Activated naive CD8-positive, alpha-beta T cell treated with anti-CD3 and anti-CD28 coated beads for 36 hours (primary cell): ENCODE results near the gene DGKZ. TPM values are rescaled to one million over a fixed set of nuclear protein-coding genes. Genes with fewer than 3 reads are reported as not detected.

ENCODE experiments used
- DNase-seq: peaks from one replicate; pipeline ENCODE4 v3.0.0; 2021
- H3K27ac Mint-ChIP-seq: one replicate; pipeline ENCODE4 v1.8.0; 2022; ENCODE audit warnings: mild to moderate bottlenecking, moderate library complexity, mixed read lengths
- H3K27me3 Mint-ChIP-seq: one replicate; pipeline ENCODE4 v1.8.0; 2022; ENCODE audit warnings: mild to moderate bottlenecking, mixed read lengths
- H3K36me3 Mint-ChIP-seq: one replicate; pipeline ENCODE4 v1.8.0; 2021; ENCODE audit warnings: mild to moderate bottlenecking, mixed read lengths
- H3K4me1 Mint-ChIP-seq: one replicate; pipeline ENCODE4 v1.8.0; 2021; ENCODE audit warnings: mixed read lengths
- H3K4me3 Mint-ChIP-seq: one replicate; pipeline ENCODE4 v1.8.0; 2022; ENCODE audit warnings: mild to moderate bottlenecking, moderate library complexity, mixed read lengths
- H3K9me3 Mint-ChIP-seq: one replicate; pipeline ENCODE4 v1.8.0; 2022; ENCODE audit warnings: mixed read lengths
- total RNA-seq, 2 experiments: library from RNA; stranded (reverse); gene quantifications; one replicate each; pipeline ENCODE4 v1.2.3, GENCODE V29; 2021

Gene DGKZ
- total RNA-seq, 2 experiments from 2014 or later: 100.0 to 101 TPM

DNA sequence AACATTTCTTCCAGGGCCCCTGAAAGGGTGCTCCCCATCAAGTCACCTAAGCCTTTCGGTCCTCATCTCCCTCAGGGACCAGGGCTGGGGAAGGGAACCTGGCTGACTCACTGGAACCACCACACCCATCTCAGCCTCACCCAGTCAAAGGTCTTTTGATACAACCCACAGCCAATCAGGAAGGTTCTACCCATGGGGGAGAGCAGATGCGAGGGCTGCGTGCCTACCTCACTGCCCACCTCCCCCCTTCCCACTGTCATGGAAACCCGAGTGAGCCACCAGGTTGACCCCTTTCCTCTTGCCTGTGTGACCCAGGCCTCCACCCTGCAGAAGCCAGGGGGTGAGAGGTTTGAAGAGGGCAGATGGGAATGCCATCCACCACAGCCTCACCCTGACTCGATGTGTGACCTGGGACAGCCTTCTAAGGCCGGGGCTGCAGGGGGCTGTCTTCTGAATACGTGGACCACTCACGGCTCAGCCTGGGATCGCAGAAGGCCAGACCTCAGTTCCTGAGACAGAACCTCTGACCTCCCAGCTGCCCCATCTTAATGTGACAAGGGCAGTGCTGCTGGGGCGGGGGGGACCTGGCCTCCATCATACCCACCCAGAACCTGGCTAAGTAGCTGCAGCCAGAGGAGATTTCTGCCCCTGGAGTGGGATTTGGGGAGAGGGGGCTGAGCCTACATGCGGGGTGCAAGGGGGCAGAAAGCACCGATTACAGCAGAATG lies 36.9 kb downstream of the DGKZ start:
- H3K4me1 Mint-ChIP-seq: peaks cover 15% of the 10 kb centered on the region
- H3K4me3 Mint-ChIP-seq: no peak overlapping the region
- H3K27ac Mint-ChIP-seq: no peak overlapping the region
- no peak for DNase-seq
- peaks cover 53% of the 10 kb centered on the region for H3K27me3 Mint-ChIP-seq
- no peaks in the 10 kb centered on the region for H3K9me3 Mint-ChIP-seq
- H3K36me3 Mint-ChIP-seq: no peaks in the 10 kb centered on the region

DNA sequence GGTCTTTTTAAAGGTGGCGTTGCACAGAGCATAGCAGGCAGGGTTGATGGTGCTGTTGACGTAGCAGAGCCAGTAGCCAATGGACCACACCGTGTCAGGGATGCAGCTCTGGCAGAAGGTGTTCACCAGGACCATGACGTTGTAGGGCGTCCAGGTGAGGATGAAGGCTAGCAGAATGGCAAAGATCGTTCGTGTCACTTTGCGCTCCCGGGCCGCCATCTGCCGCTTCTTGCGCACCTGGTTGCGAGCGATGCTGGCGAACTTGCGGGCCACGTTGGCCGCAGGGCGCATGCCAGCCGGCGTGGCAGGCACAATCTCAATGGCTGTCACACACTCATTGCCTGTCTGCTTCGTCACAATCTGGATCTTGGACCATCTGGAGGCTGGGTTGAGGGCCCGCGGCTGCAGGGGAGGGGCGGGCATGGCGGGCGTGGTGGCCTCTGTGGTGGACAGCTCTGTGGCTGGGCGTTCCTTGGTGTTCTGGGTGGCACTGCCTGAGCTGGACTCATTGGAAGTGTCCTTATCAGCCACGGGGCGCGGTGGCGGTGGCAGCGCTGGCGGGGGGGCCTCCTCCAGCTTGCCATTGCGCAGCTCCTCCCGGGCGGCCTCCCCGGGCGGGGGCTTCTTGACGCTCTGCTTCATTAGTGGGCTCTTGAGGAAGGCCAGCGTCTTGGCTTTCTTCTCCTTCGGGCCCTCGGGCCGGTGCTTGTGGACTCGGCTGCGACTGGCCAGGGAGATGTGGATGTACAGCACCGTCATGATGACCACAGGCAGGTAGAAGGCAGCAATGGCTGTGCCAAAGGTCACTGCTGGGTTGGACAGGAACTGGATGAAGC lies 38.1 kb downstream of the DGKZ start:
- Mint-ChIP-seq H3K27ac (no peak overlapping the region), H3K27me3 (peaks cover 65% of the 10 kb centered on the region), H3K4me1 (peaks cover 15% of the 10 kb centered on the region), H3K9me3 (no peaks in the 10 kb centered on the region), H3K36me3 (no peaks in the 10 kb centered on the region), H3K4me3 (no peak overlapping the region)
- DNase-seq: no peak

DNA sequence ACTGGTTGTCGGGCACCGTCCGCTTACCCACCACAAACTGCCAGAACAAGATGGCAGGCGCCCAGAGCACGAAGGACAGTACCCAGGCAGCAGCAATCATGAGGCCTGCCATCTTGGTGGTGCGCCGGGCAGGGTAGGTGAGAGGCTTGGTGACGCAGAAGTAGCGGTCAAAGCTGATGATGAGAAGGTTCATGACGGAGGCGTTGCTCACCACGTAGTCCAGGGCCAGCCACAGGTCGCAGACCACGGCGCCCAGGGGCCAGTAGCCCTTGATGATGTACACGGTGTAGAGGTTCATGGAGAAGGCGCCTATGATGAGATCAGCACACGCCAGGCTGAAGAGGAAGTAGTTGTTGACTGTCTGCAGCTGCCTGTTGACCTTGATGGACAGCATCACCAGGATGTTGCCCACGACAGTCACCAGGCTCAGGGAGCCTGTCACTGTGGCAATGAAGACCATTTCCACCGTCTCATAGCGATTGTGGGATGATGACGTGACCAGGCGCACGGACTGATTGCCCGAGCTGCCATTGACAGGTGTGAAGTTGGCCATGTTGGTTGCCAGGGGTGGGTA lies 38.8 kb downstream of the DGKZ start:
- H3K4me1 Mint-ChIP-seq: peaks cover 18% of the 10 kb centered on the region
- no peaks in the 10 kb centered on the region for H3K9me3 Mint-ChIP-seq
- DNase-seq: no peak
- H3K4me3 Mint-ChIP-seq: no peak overlapping the region
- no peak overlapping the region for H3K27ac Mint-ChIP-seq
- peaks cover 72% of the 10 kb centered on the region for H3K27me3 Mint-ChIP-seq
- H3K36me3 Mint-ChIP-seq: no peaks in the 10 kb centered on the region

DNA sequence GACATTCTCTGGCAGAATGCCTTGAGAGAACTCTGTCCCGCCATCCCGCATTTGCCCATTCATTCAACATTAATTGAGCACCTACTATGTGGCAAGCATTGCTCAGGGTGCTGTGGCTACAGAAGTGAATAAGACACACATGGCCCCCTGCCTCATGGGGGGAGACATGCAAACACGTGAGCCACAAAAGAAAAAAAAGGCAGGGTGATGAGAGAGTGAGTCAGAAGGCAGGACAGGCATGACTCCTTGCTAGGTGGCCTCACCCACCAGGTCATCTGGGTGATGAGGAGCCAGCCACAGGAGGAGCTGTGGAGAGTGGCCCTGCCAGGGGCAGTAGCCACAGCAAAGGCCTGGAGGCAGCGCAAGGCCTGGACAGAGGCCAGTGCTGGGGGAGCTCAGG lies 39.4 kb downstream of the DGKZ start:
- no peak for DNase-seq
- Mint-ChIP-seq H3K4me1 (peaks cover 18% of the 10 kb centered on the region), H3K27ac (no peak overlapping the region), H3K27me3 (peaks cover 72% of the 10 kb centered on the region), H3K9me3 (no peaks in the 10 kb centered on the region), H3K4me3 (no peak overlapping the region), H3K36me3 (no peaks in the 10 kb centered on the region)

DNA sequence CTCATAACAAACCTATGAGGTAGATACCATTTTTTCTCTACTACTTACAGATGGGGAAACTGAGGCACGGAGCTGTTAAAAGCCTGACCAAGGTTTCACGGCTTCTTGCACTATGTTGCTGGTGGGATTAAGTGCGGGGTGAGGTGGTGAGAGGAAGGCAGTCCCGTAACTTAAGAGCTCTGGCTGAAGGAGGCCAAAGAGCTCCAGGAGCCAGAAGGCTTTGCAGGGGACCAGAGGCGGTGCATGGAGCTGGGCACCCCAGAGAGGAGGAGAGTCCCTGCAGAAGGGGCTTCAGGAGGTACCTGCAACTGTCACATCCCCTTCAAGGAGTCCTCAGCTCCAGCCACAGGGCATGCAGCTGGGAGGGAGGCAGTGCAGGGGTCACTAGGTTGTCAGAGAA lies 40.2 kb downstream of the DGKZ start:
- Mint-ChIP-seq H3K4me3 (no peak overlapping the region), H3K27ac (no peak overlapping the region), H3K9me3 (no peaks in the 10 kb centered on the region), H3K36me3 (no peaks in the 10 kb centered on the region), H3K4me1 (peaks cover 13% of the 10 kb centered on the region), H3K27me3 (peaks cover 65% of the 10 kb centered on the region)
- no peak for DNase-seq

DNA sequence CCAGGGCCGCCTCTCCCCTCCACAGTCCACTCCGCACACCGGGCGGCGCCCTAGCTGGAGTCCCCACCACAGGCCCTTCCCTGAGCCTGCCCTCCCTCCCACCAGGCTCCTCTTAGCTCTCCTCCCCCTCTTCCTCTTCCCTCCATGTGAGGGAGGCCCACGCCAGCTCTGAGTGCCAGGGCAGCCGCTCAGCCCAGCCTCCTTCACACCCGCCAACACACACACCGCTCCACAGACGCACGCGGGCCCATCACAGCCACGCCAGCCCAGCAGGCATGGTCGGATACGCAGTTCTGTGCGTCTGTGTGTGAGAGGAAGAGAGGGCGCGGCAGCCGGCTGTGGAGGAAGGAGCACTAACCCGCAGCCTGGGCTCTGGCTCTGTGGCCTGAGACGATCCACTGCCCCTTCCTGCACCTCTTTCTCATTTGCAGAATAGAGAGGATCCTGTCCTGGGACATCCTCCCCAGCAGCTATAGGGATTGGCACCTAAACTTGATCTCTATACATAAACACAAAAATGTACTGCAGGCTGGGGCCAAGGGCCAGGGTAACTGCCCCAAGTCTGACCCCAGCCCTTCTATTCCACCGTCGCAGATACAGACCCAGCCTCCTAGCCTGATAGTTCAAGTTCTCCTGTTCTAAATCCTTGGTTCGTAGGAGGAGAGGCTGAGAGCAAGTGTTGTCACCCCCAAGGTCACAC lies 40.8 kb downstream of the DGKZ start:
- H3K4me3 Mint-ChIP-seq: no peak overlapping the region
- peaks cover 69% of the 10 kb centered on the region for H3K27me3 Mint-ChIP-seq
- H3K27ac Mint-ChIP-seq: no peak overlapping the region

DNA sequence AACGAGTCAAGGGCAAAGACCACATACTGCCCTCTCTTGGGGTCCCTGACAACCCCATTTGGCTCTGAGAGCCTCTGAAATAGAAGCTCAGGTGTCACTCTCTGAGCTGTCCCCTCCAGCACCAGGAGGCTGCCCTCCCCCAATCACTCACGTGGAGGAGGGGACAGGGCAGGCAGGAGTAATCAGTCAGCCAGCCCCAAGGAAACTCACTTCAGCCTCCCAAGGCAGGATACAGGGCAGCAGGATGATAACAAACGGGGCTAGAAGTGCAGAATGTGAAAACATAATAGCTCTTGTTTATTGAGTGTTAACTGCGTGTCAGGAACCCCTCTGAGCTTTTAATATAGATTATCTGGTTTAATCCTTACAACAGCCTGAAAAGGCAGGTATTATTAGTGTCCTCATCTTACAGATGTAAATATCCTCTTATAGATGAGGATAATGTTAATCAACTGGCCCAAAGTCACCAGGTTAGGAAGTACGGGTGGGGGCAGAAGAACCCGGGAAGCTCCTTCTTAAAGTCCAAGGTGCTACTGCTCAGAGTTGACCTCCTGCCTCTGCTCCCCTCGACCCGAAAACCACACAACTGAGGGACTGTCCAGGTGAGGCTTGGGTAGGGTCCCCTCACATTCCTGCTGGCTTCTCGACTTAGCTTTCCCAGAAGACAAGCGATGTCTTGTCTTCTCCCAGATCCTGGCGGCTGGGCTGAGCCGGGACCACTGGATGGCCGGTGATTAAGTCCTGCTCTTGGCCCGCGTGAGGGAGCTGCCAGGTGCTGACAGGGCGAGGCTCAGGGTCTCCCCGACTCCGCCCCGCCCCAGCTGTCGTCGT lies 41.6 kb downstream of the DGKZ start:
- Mint-ChIP-seq H3K27ac (no peak overlapping the region), H3K4me3 (no peak overlapping the region), H3K4me1 (peaks cover 20% of the 10 kb centered on the region), H3K27me3 (peaks cover 70% of the 10 kb centered on the region), H3K36me3 (no peaks in the 10 kb centered on the region), H3K9me3 (no peaks in the 10 kb centered on the region)
- DNase-seq: no peak

More for the DNA sequence above, 40.8 kb downstream of the DGKZ start:
- Mint-ChIP-seq H3K4me1 (peaks cover 18% of the 10 kb centered on the region), H3K9me3 (no peaks in the 10 kb centered on the region), H3K36me3 (no peaks in the 10 kb centered on the region)
- DNase-seq: no peak

DNA sequence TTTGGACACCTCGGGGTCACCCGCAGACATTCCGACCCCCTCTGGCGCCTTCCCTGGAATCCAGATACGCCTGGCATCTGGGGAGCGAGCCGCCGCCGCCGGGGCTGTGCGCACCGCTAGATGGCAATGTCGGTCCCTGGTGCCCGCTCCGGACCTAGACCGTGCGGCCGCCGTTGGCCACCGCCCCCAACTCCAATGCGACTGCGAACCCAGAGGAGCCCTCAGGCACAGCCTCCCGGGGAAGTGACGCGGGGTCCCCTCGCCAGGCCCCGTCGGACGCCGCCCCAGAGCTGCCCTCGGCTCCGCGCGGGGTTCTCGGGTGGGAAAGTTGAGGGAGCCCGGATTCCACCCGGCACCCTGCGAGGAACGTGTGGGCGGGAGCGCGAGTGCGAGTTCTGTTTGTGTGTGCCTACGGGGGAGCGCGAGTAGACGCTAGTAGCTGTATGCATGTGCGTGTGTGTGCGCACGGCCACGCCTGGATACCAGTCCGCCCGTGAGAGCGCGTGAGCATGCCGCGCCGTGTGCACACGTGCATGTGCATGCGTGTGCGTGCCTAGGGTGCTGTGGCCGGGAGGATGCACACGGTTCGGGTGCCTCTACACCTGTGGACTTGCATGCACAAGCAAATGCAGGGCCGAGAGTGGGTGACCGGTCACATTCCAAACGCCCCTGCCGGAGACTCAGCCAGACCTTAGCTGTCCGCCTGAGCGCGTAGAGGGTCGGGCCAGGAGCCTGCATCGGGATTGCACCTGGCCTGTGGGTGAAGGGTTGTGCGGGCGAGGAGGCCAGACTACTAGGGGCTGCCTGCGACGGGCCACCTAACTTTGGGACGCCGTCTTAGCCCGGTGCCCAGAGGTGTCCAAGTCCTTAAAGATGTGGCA lies 42.4 kb downstream of the DGKZ start:
- peak; percentile 76 for DNase-seq
- peaks cover 20% of the 10 kb centered on the region for H3K4me1 Mint-ChIP-seq
- H3K27me3 Mint-ChIP-seq: peaks cover 65% of the 10 kb centered on the region
- H3K4me3 Mint-ChIP-seq: peak overlapping the region; percentile 39
- no peak overlapping the region for H3K27ac Mint-ChIP-seq
- no peaks in the 10 kb centered on the region for H3K9me3 Mint-ChIP-seq
- H3K36me3 Mint-ChIP-seq: no peaks in the 10 kb centered on the region

DNA sequence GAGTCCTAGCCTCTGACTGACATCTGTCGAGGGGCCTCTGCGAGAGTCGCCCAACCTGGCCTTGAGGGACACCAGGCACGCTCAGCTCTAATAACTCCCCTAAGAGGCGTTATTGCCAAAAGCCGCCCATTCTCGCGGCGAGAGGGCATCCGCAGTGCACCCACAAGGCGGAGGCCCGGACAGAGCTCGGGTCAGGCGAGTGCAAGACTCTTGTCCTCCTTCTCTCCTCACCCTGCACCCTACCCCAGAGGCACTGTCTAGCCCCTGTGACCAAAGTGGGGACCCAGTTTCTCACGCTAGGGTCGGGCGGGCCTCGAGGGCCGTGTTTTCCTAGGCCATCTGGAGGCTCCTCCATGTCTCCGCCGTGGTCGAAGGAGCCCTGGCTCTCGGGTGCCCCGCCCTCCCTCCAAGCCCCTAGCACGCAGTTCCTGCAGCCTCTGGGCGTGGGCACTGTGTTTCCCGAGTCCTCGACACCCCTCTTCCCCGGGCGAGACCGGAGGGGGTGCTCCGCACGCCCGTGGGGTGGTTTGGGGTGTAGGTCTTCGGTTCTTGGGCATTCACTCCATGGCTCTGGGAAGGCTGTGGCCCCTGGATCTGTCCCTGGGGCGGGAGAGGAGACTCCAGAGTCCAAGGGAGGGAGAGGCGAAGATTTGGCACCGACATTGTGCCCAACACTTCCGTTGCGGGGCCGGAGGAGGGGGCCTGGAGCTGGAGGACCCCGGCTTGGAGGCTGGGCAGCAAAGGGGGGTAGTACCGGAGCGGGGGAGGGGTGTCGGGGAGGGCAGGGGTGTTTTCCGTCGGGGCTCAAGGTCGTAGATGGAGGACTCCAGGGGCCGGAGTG lies 43.3 kb downstream of the DGKZ start:
- Mint-ChIP-seq H3K36me3 (no peaks in the 10 kb centered on the region), H3K4me1 (peaks cover 20% of the 10 kb centered on the region), H3K9me3 (no peaks in the 10 kb centered on the region), H3K27me3 (peaks cover 65% of the 10 kb centered on the region), H3K4me3 (peak overlapping the region; percentile 47), H3K27ac (no peak overlapping the region)
- DNase-seq: no peak

DNA sequence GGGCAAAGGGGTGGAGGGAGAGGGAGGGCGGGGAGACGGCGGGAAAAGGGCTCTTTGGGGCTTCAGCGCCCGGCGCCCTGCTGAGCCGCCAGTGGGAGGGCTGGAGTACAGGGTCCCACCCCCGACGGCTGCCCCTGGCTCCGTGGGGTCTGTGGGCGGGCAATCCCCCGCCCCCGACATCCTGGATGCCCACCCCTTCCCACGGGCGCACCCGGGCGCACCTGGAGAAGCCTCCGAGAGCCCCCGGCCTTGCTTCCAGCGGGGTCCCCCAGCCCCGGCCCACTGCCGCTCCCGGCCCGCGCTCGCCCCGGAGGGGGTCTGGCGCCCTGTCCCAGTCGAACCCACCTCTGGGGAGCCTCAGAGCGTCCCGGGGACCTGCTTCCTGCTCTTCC lies 43.9 kb downstream of the DGKZ start:
- Mint-ChIP-seq H3K9me3 (no peaks in the 10 kb centered on the region), H3K4me1 (peaks cover 20% of the 10 kb centered on the region), H3K27me3 (peaks cover 60% of the 10 kb centered on the region), H3K4me3 (no peak overlapping the region), H3K27ac (no peak overlapping the region), H3K36me3 (no peaks in the 10 kb centered on the region)
- no peak for DNase-seq

DNA sequence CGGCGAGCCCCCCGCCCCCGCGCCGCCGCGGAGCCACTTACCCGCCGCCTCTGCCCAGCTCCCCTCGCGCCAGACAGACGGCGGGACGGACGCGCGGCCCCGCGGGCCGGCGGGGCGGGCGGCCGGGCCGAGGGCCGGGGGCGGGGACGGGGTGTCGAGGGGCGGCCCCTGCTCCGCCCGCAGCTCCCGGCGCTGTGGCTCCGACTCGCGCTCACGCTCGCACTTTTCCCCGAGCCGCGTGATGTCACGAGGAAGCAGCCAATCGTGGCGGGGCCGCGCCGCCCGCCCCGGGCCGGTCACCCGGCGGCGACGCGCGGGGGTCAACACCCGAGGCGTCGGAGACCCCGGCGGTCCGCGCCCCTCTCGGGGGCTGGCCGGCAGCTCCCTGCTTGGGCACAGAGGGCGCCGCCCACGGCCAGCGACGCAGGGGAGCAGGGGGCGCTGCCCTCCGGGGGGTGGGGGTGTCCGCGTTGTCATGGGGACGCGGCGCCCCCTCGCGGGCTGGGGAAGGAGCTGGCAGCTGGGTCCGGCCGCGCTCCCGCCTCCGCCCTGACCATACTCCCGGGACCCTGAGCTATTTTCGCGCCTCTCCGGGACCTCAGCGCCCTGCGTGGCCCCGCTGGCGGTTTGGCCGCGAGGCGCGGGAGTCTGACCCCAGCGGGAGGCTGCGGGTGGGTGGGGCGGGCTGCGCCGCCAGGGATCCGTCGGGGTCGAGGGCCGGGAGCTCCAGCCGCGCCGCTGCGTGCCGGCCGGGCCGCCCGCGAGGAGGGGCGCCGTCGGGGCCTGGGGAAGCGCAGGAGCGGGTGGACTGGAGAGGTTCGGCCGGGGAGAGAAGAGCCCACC lies 44.5 kb downstream of the DGKZ start, which contains the start of gene CHRM4:
Gene CHRM4, minus strand, starts transcription at position 199 of the 843 bp plus-strand sequence. CDS start 5,219 bp downstream, outside the sequence.
- DNase-seq: peak; percentile 43
- H3K27me3 Mint-ChIP-seq: peaks cover 54% of the 10 kb centered on the region
- peaks cover 20% of the 10 kb centered on the region for H3K4me1 Mint-ChIP-seq
- H3K9me3 Mint-ChIP-seq: no peaks in the 10 kb centered on the region
- H3K27ac Mint-ChIP-seq: no peak within 1 kb of the TSS
- peak within 1 kb of the TSS; percentile 68 for H3K4me3 Mint-ChIP-seq
- H3K36me3 Mint-ChIP-seq: peaks cover 4% of the 10 kb centered on the region
